HUES6 (cell line): ENCODE data around the gene KCNA2.

Experiments
- H3K27ac ChIP-seq: 2 replicates; pipeline ENCODE4 v1.7.0; 2013; ENCODE audit warnings: low read depth, mild to moderate bottlenecking, low read length, inconsistent platforms
- H3K27me3 ChIP-seq: 2 replicates; pipeline ENCODE4 v1.6.1; 2013; ENCODE audit warnings: low read length; ENCODE audit not compliant: control insufficient read depth, insufficient read depth
- H3K36me3 ChIP-seq: 2 replicates; pipeline ENCODE4 v1.6.1; 2013; ENCODE audit warnings: low read length; ENCODE audit not compliant: control insufficient read depth, insufficient read depth
- H3K4me1 ChIP-seq: 2 replicates; pipeline ENCODE4 v1.6.1; 2013; ENCODE audit warnings: low read length; ENCODE audit not compliant: control insufficient read depth, insufficient read depth
- H3K4me3 ChIP-seq: 2 replicates; pipeline ENCODE4 v1.5.1; 2013; ENCODE audit warnings: low read depth, low read length
- H3K9ac ChIP-seq: one replicate; pipeline ENCODE4 v1.6.1; 2013; ENCODE audit warnings: mild to moderate bottlenecking, low read length
- H3K9me3 ChIP-seq: 2 replicates; pipeline ENCODE4 v1.6.1; 2013; ENCODE audit warnings: low read depth, low read length; ENCODE audit not compliant: control insufficient read depth, insufficient read depth

Gene KCNA2

GRCh38 chr1:110626889-110627288, 20.7 kb upstream of the KCNA2 start:
- Histone ChIP-seq H3K4me1 (no peaks in the 10 kb centered on the region), H3K36me3 (no peaks in the 10 kb centered on the region), H3K9ac (no peak overlapping the region)

DNA sequence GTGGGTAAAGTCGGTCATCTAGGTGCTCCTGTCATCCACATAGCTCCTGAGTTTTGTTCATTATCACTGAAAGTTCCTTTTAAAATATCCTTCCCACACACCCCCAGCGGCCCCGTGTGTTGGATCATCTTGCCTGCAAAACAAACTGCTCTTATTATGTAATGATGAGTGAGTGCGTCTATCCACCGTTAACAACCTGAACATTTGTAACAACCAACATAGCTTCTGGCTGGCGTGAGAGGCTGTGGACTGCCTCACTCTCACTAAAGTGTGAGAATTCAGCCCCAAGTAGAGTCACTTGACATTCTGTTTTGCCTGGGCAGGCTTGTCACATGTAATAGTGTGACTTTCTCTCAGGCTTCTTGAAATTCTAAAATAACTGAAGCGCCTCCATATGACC, 14.5 kb upstream of the KCNA2 start:
- Histone ChIP-seq H3K36me3 (no peaks in the 10 kb centered on the region), H3K4me3 (no peak overlapping the region), H3K27me3 (peaks cover 60% of the 10 kb centered on the region), H3K9me3 (no peaks in the 10 kb centered on the region), H3K27ac (no peak overlapping the region), H3K4me1 (peaks cover 5% of the 10 kb centered on the region; the same call in 1 of the 2 replicates), H3K9ac (no peak overlapping the region)

More at GRCh38 chr1:110626889-110627288, 20.7 kb upstream of the KCNA2 start:
- Histone ChIP-seq H3K27me3 (peaks cover 33% of the 10 kb centered on the region), H3K9me3 (no peaks in the 10 kb centered on the region), H3K4me3 (no peak overlapping the region), H3K27ac (no peak overlapping the region)

DNA sequence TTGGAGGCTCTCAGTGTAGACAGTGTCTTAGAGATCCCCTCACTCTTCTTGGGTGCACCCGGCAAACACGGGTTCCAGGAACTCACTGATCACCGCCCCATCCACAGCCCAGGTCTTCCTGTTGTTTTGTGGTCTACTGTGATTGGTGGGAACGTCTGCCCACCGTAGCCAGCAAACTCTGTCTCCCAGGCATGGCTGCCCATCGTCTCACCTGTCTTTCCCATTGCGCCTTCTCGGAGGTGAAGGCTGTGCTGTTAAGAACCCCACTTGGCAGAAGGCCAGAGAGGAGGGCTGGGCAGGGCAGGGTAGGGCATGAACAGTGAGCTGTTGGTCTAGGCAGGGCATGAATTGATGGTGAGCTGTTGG, 14.1 kb upstream of the KCNA2 start:
- H3K36me3 ChIP-seq = no peaks in the 10 kb centered on the region
- no peak overlapping the region for H3K9ac ChIP-seq
- peaks cover 62% of the 10 kb centered on the region for H3K27me3 ChIP-seq
- H3K4me1 ChIP-seq = peaks cover 5% of the 10 kb centered on the region; the same call in 1 of the 2 replicates
- no peak overlapping the region for H3K4me3 ChIP-seq
- H3K27ac ChIP-seq = no peak overlapping the region
- no peaks in the 10 kb centered on the region for H3K9me3 ChIP-seq

DNA sequence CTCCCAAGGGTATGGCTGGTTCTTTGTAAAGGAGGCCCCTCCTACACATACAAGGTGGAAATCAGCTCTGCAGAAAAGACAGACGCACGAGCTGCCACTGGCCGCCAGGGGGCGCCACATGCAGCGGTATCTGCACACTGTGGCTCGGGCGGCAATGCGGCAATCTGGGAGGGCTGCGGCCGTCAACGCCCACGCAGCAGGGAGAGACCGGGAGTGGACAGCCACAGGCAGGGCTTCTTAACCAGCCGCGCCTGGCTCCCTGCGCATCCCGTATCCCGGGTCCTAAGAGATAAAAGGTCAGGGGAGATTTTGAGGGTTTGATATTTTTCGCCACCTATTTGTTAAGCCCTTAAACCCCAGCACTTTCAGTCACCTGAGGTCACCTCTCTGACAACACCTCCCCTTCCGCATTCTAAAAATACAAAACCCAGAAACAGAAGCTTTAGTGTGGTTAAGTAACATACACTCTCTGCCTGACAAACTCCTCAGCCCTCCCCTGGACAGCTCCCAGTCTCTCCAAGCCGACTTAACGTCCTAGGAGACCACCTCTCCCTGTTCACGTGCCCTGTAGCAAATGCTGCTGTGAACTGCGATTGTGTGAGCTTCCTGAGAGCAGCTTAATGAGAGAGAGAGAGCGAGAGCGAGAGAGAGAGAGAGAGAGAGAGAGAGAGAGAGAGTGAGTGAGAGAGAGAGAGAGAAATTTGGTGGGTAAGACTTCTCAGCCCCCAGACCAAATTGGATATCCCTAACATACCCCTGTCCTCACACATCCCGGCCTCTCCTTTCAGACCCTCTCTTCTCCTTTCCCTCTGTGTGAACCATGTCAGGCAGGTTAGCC, 13.5 kb upstream of the KCNA2 start:
- Histone ChIP-seq H3K4me1 (peaks cover 5% of the 10 kb centered on the region; the same call in 1 of the 2 replicates), H3K27ac (no peak overlapping the region), H3K9me3 (no peaks in the 10 kb centered on the region), H3K4me3 (peak overlapping the region; percentile 49), H3K36me3 (no peaks in the 10 kb centered on the region), H3K27me3 (peaks cover 67% of the 10 kb centered on the region), H3K9ac (no peak overlapping the region)

- H3K27me3 ChIP-seq = peaks cover 75% of the 10 kb centered on the region
- no peak overlapping the region for H3K4me3 ChIP-seq
- H3K4me1 ChIP-seq = peaks cover 5% of the 10 kb centered on the region; the same call in 1 of the 2 replicates
- H3K9me3 ChIP-seq = no peaks in the 10 kb centered on the region
- H3K27ac ChIP-seq = no peak overlapping the region
- H3K36me3 ChIP-seq = no peaks in the 10 kb centered on the region
- H3K9ac ChIP-seq = no peak overlapping the region
These were observed 12.5 kb upstream of the KCNA2 start for GRCh38 chr1:110618668-110619067.

DNA sequence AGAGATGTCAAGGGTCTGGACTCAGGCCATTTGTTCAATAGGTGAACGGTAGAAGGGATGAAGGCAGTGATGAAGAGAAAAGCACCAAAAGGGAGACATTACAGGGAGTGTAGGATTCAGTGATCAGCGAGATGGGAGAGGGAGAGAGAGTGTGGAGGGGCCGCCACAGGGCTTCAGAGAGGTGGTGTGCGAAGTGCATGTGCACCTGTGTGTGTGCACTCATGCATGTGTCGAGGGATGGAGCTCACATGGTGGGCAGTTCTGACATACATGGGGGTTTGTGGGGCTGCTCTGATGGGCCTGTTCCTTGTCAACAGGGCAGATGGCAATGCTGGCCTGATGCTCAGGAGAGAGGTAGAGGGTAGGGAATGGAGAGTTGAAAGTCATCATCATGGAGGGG, 11.4 kb upstream of the KCNA2 start:
- Histone ChIP-seq H3K27ac (no peak overlapping the region), H3K9me3 (no peaks in the 10 kb centered on the region), H3K9ac (no peak overlapping the region), H3K4me3 (no peak overlapping the region), H3K27me3 (peaks cover 77% of the 10 kb centered on the region), H3K36me3 (no peaks in the 10 kb centered on the region), H3K4me1 (peaks cover 5% of the 10 kb centered on the region; the same call in 1 of the 2 replicates)

DNA sequence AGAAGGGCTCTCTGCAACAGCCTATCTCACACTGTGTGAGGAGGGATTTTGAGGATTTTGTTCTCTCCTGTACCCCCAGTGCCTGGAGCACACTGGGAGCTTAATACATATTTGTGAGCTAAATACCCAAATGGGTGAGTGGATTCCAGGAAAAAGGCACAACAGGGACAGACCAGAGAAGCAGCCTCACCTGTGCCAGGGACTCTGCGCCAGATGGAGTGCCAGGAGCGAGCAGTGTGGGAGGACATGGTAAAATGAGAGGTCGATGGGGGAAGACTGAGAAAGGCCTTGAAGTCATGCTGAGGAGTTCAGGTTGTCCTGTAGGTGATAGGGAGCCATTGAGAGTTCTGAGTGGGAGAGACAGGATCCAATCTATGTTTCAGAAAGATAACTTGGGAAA, 11.0 kb upstream of the KCNA2 start:
- H3K4me1 ChIP-seq = peaks cover 5% of the 10 kb centered on the region; the same call in 1 of the 2 replicates
- no peak overlapping the region for H3K27ac ChIP-seq
- H3K9ac ChIP-seq = no peak overlapping the region
- no peak overlapping the region for H3K4me3 ChIP-seq
- no peaks in the 10 kb centered on the region for H3K36me3 ChIP-seq
- H3K9me3 ChIP-seq = no peaks in the 10 kb centered on the region
- peaks cover 77% of the 10 kb centered on the region for H3K27me3 ChIP-seq

- no peak overlapping the region for H3K9ac ChIP-seq
- H3K4me3 ChIP-seq = no peak overlapping the region
These were observed 10.4 kb upstream of the KCNA2 start for GRCh38 chr1:110616587-110616986.

GRCh38 chr1:110615548-110616130, 9.5 kb upstream of the KCNA2 start:
- Histone ChIP-seq H3K27me3 (peaks cover 74% of the 10 kb centered on the region), H3K4me3 (no peak overlapping the region), H3K9me3 (no peaks in the 10 kb centered on the region), H3K27ac (no peak overlapping the region), H3K36me3 (no peaks in the 10 kb centered on the region), H3K4me1 (peaks cover 5% of the 10 kb centered on the region; the same call in 1 of the 2 replicates), H3K9ac (no peak overlapping the region)

More at GRCh38 chr1:110616587-110616986, 10.4 kb upstream of the KCNA2 start:
- Histone ChIP-seq H3K36me3 (no peaks in the 10 kb centered on the region), H3K27ac (no peak overlapping the region), H3K4me1 (peaks cover 5% of the 10 kb centered on the region; the same call in 1 of the 2 replicates), H3K27me3 (peaks cover 77% of the 10 kb centered on the region), H3K9me3 (no peaks in the 10 kb centered on the region)

- H3K4me1 ChIP-seq = peaks cover 6% of the 10 kb centered on the region
- no peaks in the 10 kb centered on the region for H3K9me3 ChIP-seq
- no peaks in the 10 kb centered on the region for H3K36me3 ChIP-seq
- no peak overlapping the region for H3K4me3 ChIP-seq
- H3K27ac ChIP-seq = no peak overlapping the region
- H3K27me3 ChIP-seq = peaks cover 90% of the 10 kb centered on the region
- H3K9ac ChIP-seq = no peak overlapping the region
These were observed 6.0 kb upstream of the KCNA2 start for GRCh38 chr1:110612060-110612745.
